Activated B cell treated with CpG ODN at 0.5 μM for 24 hours (primary cell): ENCODE data around the gene KIFC1. TPM values are rescaled to one million over a fixed set of nuclear protein-coding genes. Genes with fewer than 3 reads are reported as not detected.

Source experiments
- ATAC-seq: fragments of 200-7000 bp; cut with Tn5 transposase; one replicate; pipeline ENCODE4 v1.10.0; 2021; ENCODE audit warnings: low read depth, mild to moderate bottlenecking, moderate library complexity
- CTCF ChIA-PET: fragments of 350-600 bp; sonication (Branson Sonifier 250); formaldehyde crosslinking; loops from one replicate; lab custom pipeline; 2021; ENCODE audit warnings: antibody characterized with exemption; lab: Charles Lee
- POLR2A ChIA-PET: fragments of 350-600 bp; sonication (Branson Sonifier 250); formaldehyde crosslinking; loops from one replicate; lab custom pipeline; 2021; ENCODE audit warnings: antibody characterized with exemption; lab: Charles Lee
- DNase-seq: peaks from one replicate; pipeline ENCODE4 v3.0.0; 2022
- H3K27ac Mint-ChIP-seq: one replicate; pipeline ENCODE4 v1.8.0; 2020; ENCODE audit warnings: mixed read lengths
- H3K27me3 Mint-ChIP-seq: one replicate; pipeline ENCODE4 v1.8.0; 2021; ENCODE audit warnings: mixed read lengths
- H3K36me3 Mint-ChIP-seq: one replicate; pipeline ENCODE4 v1.8.0; 2021; ENCODE audit warnings: low read depth, mixed read lengths
- H3K4me1 Mint-ChIP-seq: one replicate; pipeline ENCODE4 v1.8.0; 2021; ENCODE audit warnings: mixed read lengths
- H3K4me3 Mint-ChIP-seq: one replicate; pipeline ENCODE4 v1.8.0; 2020; ENCODE audit warnings: mild to moderate bottlenecking, mixed read lengths
- H3K9me3 Mint-ChIP-seq: one replicate; pipeline ENCODE4 v1.8.0; 2020; ENCODE audit warnings: mixed read lengths
- CTCF ChIP-seq: fragments of 200-600 bp; IDR thresholded peaks from one replicate; pipeline ENCODE4 v1.8.0; 2022; ENCODE audit warnings: antibody characterized with exemption, mild to moderate bottlenecking
- intact Hi-C: fragments of 100-400 bp; cut with micrococcal nuclease; formaldehyde crosslinking; loops from one replicate; pipeline ENCODE4 v1.15.1; 2024
- total RNA-seq: library from RNA; stranded (reverse); gene quantifications from 2 replicates; pipeline ENCODE4 v1.2.3, GENCODE V29; 2022

KIFC1 gene
- total RNA-seq, 1 donor from 2014 or later: 2.2 TPM

DNA sequence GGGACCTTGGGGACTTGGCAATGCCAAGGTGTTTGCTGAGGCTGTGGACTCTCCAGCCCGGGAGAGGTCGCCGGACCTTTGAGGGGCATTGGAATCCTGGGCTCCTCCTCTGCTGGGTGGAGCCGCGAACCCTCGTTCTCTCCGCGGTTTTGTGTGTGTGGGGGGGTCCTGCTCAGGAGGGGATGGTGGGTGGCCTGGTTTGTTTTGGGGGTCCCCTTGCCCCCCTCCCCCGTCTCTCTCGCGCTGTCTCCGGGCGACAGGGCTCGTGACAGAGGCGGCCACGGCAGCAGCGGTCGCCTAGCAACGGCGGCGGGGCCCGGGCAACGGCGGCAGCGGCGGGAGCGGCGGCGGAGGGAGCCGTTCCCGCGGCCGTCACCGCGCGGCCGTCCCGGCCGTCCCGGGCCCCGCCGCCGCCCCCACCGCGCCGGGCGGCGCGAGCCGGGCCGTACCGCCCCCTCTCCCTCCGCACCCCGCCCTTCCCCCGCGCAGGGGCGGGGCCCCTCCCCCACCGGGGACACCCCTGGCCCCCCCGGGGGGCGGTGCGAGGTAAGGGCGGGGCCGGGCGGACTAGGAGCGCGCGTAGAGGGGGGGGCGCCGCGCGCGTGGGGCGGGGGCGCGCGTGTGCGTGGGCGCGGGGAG is 36.1 kb downstream of the KIFC1 start:
- no peak for TF ChIP-seq CTCF
- ChIA-PET POLR2A (interaction anchor here (1.9 to 2.0 kb wide), 2 partner anchors 27 to 143 kb away, joined by 8 read pairs; partner anchors contain the start of gene ZBTB9), CTCF (no interaction called here)
- peaks cover 84% of the 10 kb centered on the region for H3K4me1 Mint-ChIP-seq
- peak; percentile 22 for ATAC-seq
- H3K4me3 Mint-ChIP-seq: peak overlapping the region; percentile 87
- H3K27ac Mint-ChIP-seq: peak overlapping the region; percentile 89
- intact Hi-C loops: loop anchor here (2.0 to 5.0 kb wide), 3 partner anchors 130 to 270 kb away; partner anchors contain the start of gene RGL2
- no peaks in the 10 kb centered on the region for H3K36me3 Mint-ChIP-seq
- DNase-seq: peak; percentile 67
- no peaks in the 10 kb centered on the region for H3K27me3 Mint-ChIP-seq
- H3K9me3 Mint-ChIP-seq: no peaks in the 10 kb centered on the region

DNA sequence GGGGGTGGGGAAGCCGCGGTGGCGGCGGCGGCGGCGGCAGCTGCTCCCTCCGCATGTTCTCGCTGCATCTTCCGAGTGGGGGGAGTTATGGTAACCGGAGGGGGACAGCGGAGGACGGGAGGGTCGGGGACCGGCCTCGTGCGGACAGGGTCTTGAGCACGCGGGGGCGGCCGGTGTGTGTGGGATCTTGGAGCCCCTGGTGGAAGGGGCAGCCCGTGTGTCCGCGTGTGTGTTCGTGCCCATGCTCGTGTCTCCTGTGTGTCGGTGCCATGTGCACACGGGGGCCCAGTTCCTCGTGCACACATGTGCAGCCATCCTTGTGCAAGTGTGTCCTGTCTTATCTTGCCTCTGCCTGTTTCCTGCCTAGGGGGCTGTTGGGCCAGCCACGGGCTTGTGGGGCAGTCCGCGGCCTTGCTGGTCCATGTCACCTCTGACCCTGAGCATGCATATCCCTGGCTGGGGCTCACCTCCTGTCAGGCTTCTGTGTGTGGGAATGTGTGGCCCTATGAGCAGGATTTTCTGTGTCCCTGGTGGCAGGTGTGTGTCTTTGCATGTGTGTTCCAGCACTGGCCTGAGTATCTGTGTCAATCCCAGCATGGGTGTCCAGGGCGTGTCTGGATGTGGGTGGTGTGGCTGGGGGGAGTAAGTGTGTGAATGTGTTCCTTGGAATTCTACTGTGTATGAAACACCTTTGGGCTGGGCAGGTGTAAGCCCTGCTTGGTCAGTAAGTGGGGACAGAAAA is 36.8 kb downstream of the KIFC1 start:
- H3K36me3 Mint-ChIP-seq: no peaks in the 10 kb centered on the region
- ATAC-seq (peak; percentile 1), DNase-seq (peak; percentile 41)
- POLR2A ChIA-PET: interaction anchor here (0.5 to 2.0 kb wide), 5 partner anchors 10 to 800 kb away, joined by 3 to 8 read pairs (median 3); partner anchors contain the start of genes RPS18, VPS52 and ZBTB9
- H3K4me1 Mint-ChIP-seq: peaks cover 91% of the 10 kb centered on the region
- no peak for TF ChIP-seq CTCF
- H3K27ac Mint-ChIP-seq: peak overlapping the region; percentile 87
- no peaks in the 10 kb centered on the region for H3K9me3 Mint-ChIP-seq
- CTCF ChIA-PET: interaction anchor here (0.5 kb wide), 1 partner anchor 21 kb away, joined by 3 read pairs; no protein-coding TSS in a partner anchor
- no peaks in the 10 kb centered on the region for H3K27me3 Mint-ChIP-seq
- H3K4me3 Mint-ChIP-seq: peak overlapping the region; percentile 87
- intact Hi-C loops: loop anchor here (5.0 kb wide), 2 partner anchors 131 to 269 kb away; partner anchors contain the start of gene RGL2

DNA sequence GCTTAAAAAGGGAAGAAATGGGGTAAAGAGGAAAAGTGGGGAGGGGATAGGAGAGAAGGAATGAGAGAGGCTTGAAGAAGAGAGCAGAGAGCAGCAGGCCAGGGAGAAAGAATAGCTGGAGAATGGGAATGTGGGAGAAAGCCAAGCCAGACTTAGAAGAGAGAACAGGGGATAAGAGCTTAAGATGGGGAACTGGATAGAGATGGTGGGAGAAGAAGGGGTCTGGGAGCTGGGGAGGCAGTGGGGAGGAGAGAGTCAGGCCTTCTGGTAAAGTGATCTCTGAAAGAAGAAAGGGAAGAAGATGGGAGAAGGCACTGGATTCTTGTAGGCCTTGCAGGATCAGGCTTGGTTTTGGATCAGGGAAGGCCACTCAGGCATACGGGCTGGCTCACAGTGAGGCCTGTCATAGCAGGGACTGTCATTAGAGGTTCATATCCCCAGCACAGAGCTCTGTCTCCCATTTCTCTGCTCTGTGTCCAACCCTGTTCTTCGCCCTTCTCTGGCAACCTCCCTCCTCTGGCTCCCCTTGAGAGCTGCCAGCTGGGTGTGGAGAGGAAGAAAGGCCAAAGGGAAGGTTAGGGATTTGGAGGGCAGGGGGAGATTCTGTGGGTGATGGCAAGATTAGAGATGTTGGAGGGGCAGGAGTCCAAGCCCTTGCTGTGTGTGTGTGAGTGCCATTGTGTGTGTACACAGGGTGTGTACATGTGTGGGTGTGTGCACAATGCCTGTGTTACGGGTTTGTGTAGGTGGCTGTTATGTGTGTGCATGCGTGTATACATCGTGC is 37.5 kb downstream of the KIFC1 start:
- Mint-ChIP-seq H3K4me1 (peaks cover 93% of the 10 kb centered on the region), H3K4me3 (peak overlapping the region; percentile 87), H3K27me3 (no peaks in the 10 kb centered on the region), H3K36me3 (no peaks in the 10 kb centered on the region), H3K9me3 (no peaks in the 10 kb centered on the region), H3K27ac (peak overlapping the region; percentile 87)
- ATAC-seq: no peak
- intact Hi-C loops: loop anchor here (5.0 kb wide), 2 partner anchors 132 to 268 kb away; partner anchors contain the start of gene RGL2
- ChIA-PET CTCF (interaction anchor here (0.5 to 2.6 kb wide), 3 partner anchors 10 to 141 kb away, joined by 3 to 9 read pairs (median 3); partner anchors contain the start of genes CUTA and SYNGAP1), POLR2A (interaction anchor here (0.5 to 3.2 kb wide), 6 partner anchors 10 to 799 kb away, joined by 3 to 9 read pairs (median 6); partner anchors contain the start of genes RPS18, VPS52 and ZBTB9)
- no peak for TF ChIP-seq CTCF
- DNase-seq: no peak

DNA sequence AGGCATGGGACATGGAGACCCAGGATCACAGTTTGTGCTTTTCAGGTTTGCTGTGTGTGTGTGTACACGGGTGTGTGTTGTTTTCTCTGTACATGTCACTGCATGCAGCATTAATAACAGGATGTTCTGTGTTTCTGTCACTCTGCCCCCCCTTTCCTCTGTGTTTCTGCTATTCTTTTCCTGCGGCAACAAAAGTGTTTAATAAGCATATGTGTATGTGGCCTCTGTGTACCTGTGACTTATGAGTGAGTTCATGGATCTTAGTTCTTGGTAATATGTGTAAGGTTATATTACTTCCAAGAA is 38.1 kb downstream of the KIFC1 start:
- CTCF ChIA-PET: interaction anchor here (1.4 to 2.6 kb wide), 2 partner anchors 11 to 141 kb away, joined by 3 to 9 read pairs; partner anchors contain the start of genes CUTA and SYNGAP1
- intact Hi-C loops: loop anchor here (5.0 kb wide), 4 partner anchors 132 to 358 kb away; partner anchors contain the start of genes LEMD2, RGL2 and RING1
- no peaks in the 10 kb centered on the region for H3K27me3 Mint-ChIP-seq
- H3K9me3 Mint-ChIP-seq: no peaks in the 10 kb centered on the region
- DNase-seq: no peak
- H3K27ac Mint-ChIP-seq: peak overlapping the region; percentile 87
- peak overlapping the region; percentile 87 for H3K4me3 Mint-ChIP-seq
- TF ChIP-seq CTCF: no peak
- ATAC-seq: no peak
- POLR2A ChIA-PET: interaction anchor here (1.9 to 3.2 kb wide), 3 partner anchors 25 to 282 kb away, joined by 8 to 9 read pairs (median 8); partner anchors contain the start of genes RPS18, UQCC2, VPS52 and ZBTB9
- no peaks in the 10 kb centered on the region for H3K36me3 Mint-ChIP-seq
- peaks cover 88% of the 10 kb centered on the region for H3K4me1 Mint-ChIP-seq
